CD4-positive, alpha-beta T cell treated with Interleukin-4 for 1 hour (primary cell): ENCODE measurements around the gene TK1.
A peak's percentile ranks its signal among the peaks of the same experiment; 100 is the strongest.

Experiments used
- DNase-seq, 2 donors: peaks; one replicate each; pipeline ENCODE4 v3.0.0-alpha.2; 2020 to 2022

The TK1 gene

GRCh38 chr17:78219396-78220150 lies 32.7 kb upstream of the TK1 start:
- no peak for DNase-seq

DNA sequence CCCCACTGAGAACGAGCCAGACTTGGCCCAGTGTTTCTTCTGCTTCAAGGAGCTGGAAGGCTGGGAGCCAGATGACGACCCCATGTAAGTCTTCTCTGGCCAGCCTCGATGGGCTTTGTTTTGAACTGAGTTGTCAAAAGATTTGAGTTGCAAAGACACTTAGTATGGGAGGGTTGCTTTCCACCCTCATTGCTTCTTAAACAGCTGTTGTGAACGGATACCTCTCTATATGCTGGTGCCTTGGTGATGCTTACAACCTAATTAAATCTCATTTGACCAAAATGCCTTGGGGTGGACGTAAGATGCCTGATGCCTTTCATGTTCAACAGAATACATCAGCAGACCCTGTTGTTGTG lies 27.8 kb upstream of the TK1 start:
- DNase-seq, result no peak

- peak; percentile 86 to 88 for DNase-seq
These were observed 27.3 kb upstream of the TK1 start, which contains the start of gene BIRC5 for GRCh38 chr17:78214016-78214705. BIRC5 (plus strand) TSS chr17:78214253; CDS start chr17:78214317, 64 bp downstream.

DNA sequence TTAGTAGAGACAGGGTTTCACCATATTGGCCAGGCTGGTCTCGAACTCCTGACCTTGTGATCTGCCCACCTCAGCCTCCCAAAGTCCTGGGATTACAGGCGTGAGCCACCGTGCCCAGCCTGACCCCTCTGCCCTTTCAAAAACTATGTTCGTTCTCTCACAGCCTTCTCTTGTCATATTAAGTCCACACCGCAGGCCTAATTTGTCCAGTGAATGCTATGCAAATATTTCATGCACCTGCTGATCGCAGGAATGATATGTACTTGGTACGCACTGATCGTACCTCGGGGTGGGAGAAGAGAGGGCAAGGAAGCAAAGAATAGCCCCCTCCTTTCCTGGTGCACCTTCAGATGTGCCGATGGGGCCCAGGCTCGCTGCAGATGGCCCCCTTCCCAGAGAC lies 24.2 kb upstream of the TK1 start:
- no peak for DNase-seq

DNA sequence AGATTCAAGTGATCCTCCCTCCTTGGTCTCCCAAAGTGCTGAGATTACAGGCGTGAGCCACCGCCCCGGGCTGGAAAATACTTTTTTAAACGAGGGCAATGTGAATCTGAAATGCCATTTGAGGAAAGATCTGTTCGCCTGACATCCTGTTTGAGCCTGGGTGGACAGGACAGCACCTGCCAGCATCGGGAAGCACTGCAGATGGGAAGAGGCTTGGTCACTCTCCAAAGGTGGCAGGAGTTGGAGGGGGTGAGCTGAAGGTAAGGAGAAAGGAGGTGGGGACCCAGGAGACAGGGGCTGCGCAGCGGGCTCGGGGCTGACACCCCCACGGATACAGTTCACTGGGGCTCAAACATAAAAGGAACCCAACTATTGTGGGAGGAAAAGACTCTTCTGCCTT lies 23.3 kb upstream of the TK1 start:
- no peak for DNase-seq

GRCh38 chr17:78208486-78208885 lies 21.6 kb upstream of the TK1 start:
- DNase-seq, result no peak

- no peak for DNase-seq
These were observed 19.4 kb upstream of the TK1 start for GRCh38 chr17:78206298-78206697.

- DNase-seq, result no peak
These were observed 18.4 kb upstream of the TK1 start for GRCh38 chr17:78205124-78205775.

DNA sequence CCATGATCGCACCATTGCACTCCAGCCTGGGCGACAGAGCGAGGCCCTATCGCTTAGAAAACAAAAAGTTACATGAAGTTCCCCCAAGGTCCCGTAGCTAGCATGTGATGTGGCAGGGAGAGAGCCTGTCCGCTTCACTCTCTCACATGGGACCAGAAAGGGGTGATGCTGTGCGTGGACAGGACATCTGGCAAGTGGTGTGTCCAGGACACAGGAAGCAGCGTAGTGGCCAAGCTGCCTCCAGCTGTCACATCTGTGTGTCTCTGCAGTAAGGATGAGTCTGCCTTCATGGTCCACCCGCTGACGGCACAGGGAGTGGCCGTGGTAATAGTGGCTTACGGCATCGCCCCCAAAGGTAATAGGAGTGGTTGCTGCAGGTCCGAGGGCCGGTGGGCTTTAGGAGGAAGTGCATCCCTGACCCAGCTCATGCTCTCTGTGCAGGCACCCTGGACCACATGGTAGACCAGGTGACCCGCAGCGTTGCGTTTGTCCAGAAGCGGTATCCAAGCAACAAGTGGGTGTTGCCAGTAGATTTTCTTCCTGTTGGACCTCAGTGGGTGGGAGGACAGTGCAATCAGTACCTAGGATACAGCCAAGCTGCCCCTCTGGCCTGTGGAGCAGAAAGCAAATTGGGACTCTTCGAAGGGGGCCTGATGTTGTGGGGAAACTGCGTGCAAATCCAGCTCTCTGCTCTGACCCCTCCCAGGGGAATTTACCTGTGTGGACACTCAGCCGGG lies 17.7 kb upstream of the TK1 start:
- DNase-seq, result no peak

DNA sequence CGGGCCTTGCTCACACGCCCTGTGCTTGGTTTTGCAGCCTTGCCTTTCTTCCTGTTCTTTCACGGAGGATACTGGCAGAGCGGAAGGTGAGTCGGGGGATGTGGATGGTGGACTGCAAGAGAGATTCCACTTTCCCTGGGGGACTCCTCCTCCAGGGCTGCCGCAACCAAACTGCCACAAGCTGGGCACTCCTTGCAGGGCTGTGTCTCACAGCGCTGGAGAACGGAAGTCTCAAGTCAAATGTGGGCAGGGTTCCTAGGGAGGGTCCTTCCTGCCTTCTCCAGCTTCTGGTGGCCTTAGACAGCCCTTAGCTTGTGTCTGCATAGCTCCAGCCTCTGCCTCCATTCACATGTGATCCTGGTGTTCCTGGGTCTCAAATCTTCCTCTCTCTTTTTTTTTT lies 15.8 kb upstream of the TK1 start:
- no peak for DNase-seq

GRCh38 chr17:78200451-78200850 lies 13.6 kb upstream of the TK1 start:
- no peak for DNase-seq

DNA sequence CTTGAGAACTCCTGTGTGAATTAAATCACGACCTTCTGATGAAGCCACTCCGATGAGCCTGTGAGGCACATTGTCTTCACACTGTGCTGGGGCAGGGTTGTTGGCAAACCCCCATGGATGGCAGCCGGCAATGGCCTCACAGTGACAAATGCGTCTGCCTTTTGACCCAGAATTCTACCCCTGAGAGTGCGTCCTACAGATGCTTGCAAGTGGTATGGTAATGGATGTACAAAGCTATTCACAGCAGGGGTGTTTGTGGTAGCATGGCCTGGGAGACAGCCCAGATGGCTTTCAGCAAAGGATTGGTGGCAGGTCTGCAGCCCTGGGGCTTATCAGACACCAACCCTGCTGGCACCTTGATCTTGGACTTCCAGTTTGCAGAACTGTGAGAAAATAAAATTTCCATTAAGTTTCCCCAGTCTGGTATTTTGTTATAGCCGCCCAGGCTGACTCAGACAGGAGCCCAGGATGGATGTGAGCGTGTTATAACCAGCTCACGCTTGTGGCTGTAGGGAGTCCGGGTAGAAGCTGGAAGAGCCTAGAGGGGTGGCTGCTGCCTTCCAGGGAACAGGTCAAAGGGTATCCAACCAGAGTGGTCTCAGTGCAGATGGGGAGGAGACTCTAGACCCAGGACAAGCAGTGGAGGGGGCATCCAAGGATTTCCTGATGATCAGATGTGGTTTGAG lies 10.4 kb upstream of the TK1 start:
- no peak for DNase-seq

DNA sequence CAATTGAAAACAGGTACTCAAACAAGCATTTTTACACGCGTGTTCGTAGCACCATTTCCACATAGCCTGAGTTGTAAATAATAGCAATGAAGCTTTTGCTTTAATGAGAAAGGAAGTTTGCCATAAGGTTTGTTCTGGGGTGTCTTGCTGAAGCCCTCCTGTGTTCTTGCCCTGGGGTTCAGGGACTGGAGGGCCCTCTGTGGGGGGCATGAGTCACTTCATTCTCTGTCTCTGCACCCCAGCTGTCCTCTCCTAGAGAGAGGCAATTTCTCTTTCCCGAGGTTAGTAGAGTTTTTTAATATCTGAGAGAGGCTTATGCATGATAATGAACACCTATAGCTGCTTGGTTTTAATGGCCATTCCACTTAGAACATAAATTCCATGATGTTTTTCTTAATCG lies 9.9 kb upstream of the TK1 start:
- no peak for DNase-seq

DNA sequence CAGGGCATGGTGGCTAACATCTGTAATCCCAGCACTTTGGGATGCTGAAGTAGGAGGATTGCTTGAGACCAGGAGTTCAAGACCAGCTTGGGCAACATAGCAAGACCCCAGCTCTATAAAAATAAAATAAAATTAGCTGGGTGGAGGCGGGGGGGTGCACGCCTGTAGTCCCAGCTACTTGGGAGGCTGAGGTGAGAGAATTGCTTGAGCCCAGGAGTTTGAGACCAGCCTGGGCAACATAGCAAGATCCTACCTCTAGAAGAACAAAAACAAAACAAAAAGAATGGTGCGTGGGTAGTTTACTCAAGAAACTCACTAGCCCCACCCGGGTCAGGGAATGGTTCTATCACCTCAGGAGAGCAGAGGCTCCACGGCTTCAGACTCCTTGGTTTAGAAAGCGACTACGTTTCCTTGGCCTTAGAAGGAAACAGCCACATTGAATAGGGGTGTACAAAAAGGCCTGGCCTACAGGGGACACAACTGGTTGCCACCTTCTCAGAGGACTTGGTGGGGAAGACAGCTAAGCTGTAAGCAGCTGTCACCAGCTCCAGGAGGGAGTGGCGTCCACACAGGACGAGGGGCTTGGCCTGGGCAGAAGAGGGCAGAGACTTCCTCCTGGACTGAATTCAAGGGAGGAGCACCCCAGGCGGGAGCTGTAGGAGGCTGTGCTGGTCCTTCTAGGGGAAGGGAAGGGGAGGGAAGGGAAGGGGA lies 716 bp downstream of the TK1 start:
- no peak for DNase-seq

GRCh38 chr17:78184868-78185267 lies 2.0 kb downstream of the TK1 start:
- no peak for DNase-seq

DNA sequence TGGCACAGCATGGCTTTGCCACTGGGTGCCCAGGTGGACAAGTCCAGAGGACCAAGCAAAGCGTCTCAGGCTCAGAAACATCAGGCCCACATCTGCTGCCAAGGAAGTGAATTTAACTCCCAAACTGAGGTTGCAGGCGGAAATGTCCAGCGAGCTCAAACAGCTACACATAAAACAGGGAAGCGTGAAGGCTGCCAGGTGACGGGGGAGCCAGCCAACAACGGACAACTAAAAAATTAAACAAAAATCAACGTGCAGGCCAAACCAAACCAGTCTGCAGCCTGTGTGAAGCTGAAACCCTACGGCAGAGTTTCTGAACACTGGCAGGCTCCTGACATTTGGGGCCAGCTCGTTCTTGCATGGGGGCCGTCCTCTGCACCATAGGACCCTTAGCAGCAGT lies 2.5 kb downstream of the TK1 start:
- no peak for DNase-seq

GRCh38 chr17:78183916-78184315 lies 2.9 kb downstream of the TK1 start:
- no peak for DNase-seq

GRCh38 chr17:78182504-78182903 lies 4.3 kb downstream of the TK1 start:
- DNase-seq, result no peak

DNA sequence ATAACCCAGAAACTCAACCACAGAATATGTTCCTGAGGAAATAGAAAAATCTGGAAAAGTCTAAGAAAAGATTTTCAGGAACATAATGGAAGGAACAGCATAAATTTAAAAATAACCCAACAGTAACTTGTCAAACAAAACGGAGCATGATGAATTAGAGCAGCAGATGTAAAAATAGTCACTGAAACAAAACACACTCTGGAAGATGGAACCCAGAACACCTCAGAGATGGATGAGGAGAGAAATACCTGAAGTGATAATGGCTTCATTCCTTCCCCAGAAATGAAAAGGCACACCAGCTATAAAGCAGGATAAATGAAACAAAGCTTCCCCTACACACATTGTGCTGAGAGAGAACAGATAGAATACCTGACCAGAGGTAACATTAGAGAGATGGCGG lies 6.3 kb downstream of the TK1 start:
- no peak for DNase-seq

DNA sequence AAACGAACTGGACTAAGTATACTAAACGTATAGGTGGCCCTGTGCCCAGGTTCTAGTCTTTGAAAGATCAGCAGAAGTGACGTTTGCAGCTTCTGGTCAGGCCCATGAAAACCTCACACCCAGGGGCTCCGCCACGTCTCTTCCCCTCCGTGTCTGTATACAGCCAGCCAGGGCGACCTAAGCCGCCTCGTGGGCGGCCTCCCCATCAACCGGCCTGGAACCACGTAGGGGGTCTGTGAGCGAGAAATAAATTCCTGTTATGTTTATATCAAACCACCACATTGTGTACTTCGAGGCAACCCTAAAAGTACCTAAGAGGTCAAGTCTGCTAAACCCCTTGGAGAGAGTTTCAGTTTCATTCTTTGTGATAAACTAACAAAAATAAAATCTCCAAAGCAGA lies 6.8 kb downstream of the TK1 start:
- no peak for DNase-seq

- DNase-seq, result no peak
These were observed 7.5 kb downstream of the TK1 start for GRCh38 chr17:78179372-78179771.

DNA sequence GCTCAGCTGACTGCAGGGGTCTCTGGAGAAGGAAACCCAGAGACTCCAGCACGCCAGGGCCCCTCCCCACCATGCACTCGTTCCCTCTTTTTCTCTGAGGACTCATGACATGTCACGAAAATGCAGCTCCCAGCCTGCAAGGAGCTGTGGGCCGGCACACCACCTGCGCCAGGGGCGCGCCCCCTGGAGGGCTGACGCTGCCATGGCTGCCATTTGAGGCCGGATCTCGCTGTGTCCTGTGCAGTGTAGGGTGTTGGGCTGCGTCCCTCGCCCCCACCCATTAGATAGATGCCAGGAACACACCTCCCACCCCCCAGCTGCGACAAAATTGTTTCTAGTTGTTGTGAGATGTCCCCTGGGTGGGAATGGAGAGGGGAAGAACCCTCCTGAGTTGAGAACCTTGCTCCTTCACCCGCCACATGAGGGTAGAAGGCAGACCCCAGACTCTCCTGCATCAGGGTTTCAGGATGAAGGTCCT lies 10.3 kb downstream of the TK1 start:
- DNase-seq, result peak; percentile 79 to 81
